GM18951 (cell line): ENCODE results near the gene CLEC17A.
"Not testable (repeated sequence)": the region's sequence is repeated elsewhere in the genome, so short reads cannot be mapped to it uniquely, and the experiment has no call there.

ENCODE experiments used
- POLR2A ChIP-seq: IDR thresholded peaks from 4 replicates; pipeline ENCODE4 v1.6.1; 2011; ENCODE audit warnings: mild to moderate bottlenecking; ENCODE audit not compliant: insufficient read length, insufficient read depth; ENCODE audit errors: extremely low read depth
- in situ Hi-C: fragments of 300-500 bp; cut with MboI; formaldehyde crosslinking; loops from one replicate; pipeline ENCODE4 v1.12.0; 2022; ENCODE audit warnings: low sequenced_read_pairs, mixed read lengths, inconsistent platforms; ENCODE audit not compliant: unreplicated experiment

Gene CLEC17A, protein sequence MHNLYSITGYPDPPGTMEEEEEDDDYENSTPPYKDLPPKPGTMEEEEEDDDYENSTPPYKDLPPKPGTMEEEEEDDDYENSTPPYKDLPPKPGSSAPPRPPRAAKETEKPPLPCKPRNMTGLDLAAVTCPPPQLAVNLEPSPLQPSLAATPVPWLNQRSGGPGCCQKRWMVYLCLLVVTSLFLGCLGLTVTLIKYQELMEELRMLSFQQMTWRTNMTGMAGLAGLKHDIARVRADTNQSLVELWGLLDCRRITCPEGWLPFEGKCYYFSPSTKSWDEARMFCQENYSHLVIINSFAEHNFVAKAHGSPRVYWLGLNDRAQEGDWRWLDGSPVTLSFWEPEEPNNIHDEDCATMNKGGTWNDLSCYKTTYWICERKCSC

DNA sequence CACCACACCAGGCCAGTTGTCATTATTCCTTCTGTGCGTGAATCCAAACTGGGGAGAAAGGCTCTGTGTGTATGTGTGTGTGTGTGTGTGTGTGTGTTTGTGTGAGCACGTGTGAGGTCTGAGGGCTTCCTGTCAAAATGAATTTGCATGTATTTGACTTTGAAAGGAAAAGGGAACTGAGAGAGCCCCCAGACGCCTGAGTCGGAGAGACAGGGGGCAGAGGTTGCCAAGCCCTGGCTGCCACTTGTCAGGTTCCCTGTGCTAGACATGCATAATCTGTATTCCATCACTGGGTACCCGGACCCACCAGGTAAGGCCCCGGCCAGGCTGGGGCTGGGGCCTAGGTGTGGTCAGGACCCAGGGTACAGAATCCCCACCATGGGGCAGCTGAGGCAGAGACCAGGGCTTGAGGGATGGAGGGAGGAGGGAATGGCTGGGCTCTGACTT is at the start of gene CLEC17A:
CLEC17A (plus strand) TSS at position 191 of the 447 bp plus-strand sequence; CDS start at position 268, 77 bp downstream.
- TF ChIP-seq POLR2A: peak; percentile 95
- in situ Hi-C loops: no loop called here

DNA sequence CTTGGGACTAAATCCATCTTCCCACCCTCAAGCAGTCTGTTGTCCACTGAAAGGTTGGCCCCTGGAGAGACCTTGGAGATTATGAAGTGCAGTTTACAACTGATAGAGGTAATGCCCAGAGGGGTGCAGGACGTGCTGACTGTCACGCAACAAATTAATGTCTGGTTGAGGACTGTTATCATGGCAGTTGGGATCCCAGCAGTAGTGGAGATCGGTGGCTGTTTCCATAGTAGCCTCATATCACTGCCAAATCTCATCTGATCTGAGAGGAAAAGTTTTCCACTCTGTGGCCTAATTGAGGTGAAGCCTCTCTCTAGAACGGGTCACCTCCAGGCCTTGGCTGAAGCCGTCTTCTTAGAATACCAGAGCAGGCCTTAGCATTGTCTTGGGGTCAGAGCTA is 49.4 kb upstream of the CLEC17A start:
- in situ Hi-C loops: no loop called here
- no peak for TF ChIP-seq POLR2A

DNA sequence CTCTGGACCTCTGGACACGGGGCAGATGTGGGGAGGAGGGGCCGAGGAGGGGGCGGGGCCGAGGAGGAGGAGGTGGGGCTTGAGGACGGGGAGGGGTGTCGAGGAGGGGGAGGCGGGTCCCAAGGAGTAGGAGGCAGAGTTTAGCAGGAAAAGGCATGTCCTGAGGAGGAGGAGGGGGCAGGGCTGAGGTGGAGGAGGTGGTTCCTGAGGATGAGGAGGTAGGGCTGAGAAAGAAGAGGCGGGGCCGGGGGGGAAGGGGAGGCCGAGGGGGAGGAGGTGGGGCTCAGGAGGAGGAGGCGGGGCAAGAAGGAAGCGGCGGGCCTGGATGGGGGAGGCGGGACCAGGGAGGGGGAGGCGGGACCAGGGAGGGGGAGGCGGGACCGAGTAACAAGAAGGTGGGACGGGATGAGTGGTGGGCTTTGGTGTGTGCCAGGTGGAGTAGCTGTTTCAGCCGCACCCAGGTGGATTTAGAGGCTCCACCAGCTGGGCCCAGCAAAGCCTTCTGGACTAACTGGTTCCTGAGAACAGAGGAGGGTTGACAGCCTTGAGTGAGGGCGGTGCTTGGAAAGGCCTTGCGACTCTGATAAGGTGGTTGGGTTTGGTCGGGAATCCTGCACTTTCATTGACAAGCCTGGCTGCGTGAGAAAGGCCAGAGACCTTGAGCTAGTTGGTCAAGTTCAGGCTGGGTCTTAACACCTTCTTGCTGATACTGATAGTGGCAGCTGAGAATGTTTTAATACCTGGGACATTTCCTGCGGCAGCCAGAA is 45.8 kb upstream of the CLEC17A start:
- no peak for TF ChIP-seq POLR2A
- in situ Hi-C loops: no loop called here

DNA sequence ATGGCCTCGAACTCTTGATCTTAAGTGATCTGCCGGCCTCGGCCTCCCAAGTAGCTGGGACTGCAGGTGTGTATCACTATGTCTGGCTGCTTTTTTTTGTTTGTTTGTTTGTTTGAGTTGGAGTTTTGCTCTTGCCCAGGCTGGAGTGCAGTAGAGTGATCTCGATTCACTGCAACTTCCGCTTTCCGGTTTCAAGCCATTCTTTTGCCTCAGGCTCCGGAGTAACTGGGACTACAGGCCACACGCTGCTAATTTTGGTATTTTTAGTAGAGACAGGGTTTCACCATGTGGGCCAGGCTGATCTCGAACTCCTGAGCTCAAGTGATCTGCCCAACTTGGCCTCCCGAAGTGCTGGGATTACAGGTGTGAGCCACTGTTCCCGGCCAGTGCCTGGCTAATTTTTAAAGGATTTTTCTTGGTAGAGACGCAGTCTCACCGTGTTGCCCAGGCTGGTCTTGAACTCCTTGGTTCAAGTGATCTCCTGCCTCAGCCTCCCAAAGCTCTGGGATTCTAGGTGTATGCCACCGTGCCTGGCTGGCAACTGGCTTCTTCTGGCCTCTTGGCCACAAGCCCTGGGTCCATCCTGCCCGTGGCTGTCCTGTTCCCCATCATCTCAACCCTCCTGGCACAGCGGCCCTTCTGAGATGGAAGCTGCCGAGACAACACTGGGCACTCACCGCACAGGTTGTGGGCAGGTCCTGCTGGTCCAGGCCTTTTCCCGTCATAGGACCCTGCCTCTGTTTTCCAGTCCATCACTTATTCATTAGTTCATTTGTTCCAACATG is 42.0 kb upstream of the CLEC17A start:
- TF ChIP-seq POLR2A: no peak
- in situ Hi-C loops: no loop called here

DNA sequence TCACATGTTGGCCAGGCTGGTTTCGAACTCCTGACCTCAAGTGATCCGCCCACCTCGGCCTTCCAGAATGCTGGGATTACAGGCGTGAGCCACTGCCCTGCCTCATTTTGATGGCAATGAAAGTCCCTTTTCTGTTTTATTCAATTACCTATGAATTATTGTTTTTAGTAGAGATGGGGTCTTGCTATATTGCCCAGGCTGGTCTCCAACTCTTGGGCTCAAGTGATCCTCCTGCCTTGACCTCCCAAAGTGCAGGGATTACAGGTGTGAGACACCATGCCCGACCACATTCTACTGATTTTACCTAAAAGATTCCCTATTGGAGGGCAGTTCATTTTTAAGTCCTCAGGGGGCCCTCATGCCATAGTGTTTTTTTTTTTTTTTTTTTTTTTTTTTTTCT is 40.9 kb upstream of the CLEC17A start:
- in situ Hi-C loops: not testable (repeated sequence)

DNA sequence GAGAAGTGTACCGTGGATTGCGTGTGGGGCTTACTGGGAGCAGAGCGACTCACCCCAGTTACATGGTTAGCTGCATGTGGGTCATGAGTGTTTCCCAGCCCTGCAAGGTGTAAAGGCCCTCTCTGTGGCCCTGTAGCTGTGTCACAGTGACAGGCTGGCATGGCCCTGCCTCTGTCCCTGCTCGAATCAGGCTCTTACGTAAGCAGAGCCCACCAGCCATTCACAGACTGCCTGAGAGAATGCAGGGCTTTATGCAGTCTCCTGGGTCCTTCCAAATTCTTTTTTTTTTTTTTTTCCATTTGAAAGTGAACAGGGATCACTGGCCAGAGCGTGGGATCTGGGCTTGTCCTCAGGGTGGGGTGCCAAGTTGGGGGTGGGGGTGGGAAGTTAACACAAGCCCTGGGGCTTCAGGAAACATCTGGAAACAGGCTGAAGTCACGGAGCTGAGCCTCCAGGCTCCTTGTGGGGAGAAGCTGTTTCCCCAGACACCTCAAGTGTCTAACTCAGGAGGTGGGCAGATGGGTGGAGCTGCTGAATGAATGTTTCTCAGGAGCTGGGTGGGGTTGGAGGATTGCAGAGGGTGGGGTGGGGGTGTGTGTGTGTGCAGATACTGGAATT is 40.1 kb upstream of the CLEC17A start:
- no peak for TF ChIP-seq POLR2A

DNA sequence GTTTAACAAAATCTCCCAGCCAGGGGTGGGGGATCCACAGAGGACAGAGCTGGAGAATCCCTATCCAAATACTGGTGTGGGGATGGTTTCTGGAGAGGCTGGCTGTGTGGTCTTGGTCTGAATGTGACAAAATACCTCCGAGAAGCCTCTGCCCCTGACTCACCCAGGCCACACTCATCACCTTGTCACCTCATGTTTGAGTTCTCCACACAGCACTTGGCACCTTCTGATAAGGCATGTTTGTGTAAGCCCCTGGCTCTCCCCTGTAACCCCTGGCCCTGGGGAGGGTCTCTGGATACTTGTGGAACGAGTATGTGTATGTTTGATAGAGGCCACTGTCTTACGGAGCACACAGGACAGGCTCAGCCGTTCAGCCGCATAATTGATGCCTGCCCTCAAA is 38.8 kb upstream of the CLEC17A start:
- no peak for TF ChIP-seq POLR2A
- in situ Hi-C loops: no loop called here

More for the DNA sequence above, 40.1 kb upstream of the CLEC17A start:
- in situ Hi-C loops: no loop called here

DNA sequence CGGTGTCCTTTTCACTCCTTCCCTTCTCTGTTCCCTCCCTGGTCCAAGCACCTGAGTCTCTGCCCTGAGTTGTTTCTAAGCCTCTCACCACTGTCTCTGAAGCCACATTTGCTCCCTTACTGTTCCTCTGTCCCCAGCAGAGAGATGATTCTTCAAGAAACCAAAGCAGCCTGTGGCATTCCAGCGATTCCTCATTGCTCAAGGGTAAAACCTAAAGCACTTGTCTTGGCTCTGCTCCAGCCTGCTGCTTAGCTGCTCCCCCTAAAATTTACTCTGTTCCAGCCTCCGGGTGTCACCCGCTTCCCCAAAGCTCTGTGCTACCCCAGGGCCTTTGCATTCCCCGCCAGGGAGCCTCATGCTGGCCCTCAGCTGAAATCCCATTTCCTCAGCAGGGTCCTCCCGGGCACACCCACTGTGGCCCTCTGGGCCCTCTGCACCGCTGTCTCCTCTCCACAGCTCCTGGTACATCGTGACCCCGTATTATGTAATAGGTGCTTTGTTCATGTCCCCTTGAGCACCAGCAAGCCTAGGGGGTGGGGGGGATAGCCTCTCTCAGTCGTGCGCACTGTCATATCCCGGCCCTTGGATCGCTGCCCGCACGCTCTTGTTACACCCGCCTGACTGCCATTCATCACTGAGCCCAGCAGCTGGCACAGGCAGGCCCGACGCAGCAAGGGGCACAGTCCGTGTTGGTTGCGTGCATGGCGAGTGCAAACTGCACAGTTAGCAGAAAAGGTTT is 37.7 kb upstream of the CLEC17A start:
- in situ Hi-C loops: no loop called here

DNA sequence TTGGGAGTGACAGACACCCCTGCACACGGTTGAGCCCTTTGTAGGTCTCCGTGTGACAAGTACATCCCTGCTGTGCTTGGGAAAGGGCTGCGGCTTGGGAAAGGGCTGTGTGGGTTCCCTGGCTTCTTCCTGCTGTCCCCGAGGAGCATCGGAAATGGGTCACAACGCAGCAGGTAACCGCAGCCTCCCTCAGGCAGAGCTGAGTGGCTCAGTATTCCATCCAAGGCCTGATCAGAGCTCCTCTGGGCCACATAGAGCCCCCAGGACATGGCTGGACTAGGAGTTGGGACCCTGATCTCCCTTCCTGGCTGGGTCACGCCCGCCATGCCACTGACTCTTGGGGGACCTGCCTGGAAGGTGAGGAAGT is 37.2 kb upstream of the CLEC17A start:
- TF ChIP-seq POLR2A: no peak

More for the DNA sequence above, 37.7 kb upstream of the CLEC17A start:
- no peak for TF ChIP-seq POLR2A

DNA sequence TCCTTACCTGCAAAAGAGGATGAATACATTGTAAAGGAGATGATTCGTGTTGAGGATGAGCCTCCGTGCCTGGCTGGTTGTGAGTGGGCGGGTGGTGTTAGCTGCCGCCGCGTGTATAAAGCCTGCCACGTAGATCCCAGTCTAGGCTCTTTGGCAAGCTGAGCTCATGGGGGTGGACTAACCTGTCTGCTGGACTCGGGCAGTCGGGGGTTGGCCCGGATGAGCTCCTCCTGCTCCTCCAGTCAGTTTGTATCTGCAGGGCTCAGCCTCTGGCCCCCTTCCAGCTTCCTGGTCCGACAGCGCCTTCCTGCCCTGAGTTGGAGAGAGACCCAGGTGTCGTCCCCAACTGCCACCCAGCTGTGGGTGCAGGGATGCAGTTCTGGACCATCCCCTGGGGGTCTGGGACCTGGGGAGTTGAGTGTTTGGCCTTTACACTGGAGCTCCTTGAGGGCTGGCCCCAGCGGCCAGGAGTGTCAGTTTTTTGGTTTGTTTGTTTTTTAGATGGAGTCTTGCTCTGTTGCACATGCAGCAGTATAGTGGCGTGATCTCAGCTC is 32.6 kb upstream of the CLEC17A start:
- in situ Hi-C loops: no loop called here
- no peak for TF ChIP-seq POLR2A

More for the DNA sequence above, 37.2 kb upstream of the CLEC17A start:
- in situ Hi-C loops: no loop called here

DNA sequence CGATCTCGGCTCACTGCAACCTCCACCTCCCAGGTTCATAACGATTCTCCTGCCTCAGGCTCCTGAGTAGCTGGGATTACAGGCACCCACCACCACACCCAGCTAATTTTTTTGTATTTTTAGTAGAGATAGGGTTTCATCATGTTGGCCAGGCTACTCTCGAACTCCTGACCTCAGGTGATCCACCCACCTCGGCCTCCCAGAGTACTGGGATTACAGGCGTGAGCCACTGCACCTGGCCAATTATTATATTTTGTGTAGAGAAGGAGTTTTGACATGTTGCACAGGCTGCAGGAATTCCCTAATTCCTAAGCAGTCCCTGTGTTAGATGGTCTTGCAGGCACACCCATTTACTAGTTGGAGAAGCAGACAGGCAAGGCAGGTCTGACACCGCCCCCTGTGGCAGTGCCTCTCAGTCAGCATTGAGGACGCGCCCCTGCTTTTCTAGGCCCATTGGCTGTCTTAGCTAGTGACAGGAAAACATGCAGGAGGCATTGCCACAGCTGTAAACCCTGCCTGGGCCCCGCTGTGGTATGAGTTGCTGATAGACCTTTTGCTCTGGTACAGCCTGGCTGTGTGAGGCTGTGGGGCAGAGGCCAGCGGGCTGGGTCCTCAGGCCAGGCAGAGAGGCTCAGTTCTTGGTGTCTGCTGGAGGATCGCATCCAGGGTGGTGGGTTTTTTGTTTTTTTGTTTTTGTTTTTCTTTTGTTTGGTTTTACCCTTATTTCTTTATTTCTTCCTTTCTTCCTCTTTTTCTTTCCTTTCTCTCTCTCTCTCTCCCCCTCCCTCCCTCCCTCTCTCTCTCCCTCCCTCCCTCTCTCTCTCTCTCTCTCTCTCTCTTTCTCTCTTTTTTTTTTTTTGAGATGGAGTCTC is 31.5 kb upstream of the CLEC17A start:
- in situ Hi-C loops: not testable (repeated sequence)

DNA sequence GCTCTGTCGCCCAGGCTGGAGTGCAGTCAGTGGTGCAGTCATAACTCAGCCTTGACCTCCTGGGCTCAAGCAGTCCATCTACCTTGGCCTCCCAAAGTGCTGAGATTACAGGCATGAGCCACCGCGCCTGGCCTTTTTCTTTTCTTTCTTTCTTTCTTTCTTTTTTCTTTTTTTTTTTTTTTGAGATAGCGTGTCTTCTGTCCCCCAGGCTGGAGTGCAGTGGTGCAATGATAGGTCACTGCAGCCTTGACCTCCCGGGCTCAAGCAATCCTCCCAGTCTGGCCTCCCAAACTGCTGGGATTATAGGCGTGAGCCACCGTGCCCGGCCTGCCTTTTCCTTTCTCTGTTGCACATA is 30.9 kb upstream of the CLEC17A start:
- in situ Hi-C loops: not testable (repeated sequence)
